GM23338 (cell line): ENCODE data around the gene NPSR1. TPM values are rescaled to one million over a fixed set of nuclear protein-coding genes. Genes with fewer than 3 reads are reported as not detected.

Experiments used
- ATAC-seq: fragments of 200-7000 bp; cut with Tn5 transposase; 3 replicates; pipeline ENCODE4 v1.9.1; 2020
- DNase-seq: peaks from one replicate; pipeline ENCODE4 v3.0.0-alpha.2; 2015; ENCODE audit warnings: low spot score
- H2AFZ ChIP-seq: fragments of 200-600 bp; sonication (generic); 2 replicates; pipeline ENCODE4 v1.8.0; 2016; ENCODE audit warnings: antibody characterized with exemption, mild to moderate bottlenecking, moderate library complexity
- H3F3A ChIP-seq: fragments of 200-600 bp; sonication (generic); replicated peaks from 2 replicates; pipeline ENCODE4 v1.8.0; 2017; ENCODE audit warnings: antibody characterized with exemption, mixed run types, low read depth
- H3K27ac ChIP-seq: fragments of 200-600 bp; sonication (generic); 2 replicates; pipeline ENCODE4 v1.6.1; 2016; ENCODE audit warnings: low read depth
- H3K27me3 ChIP-seq: fragments of 200-600 bp; sonication (generic); 2 replicates; pipeline ENCODE4 v1.8.0; 2016; ENCODE audit warnings: mild to moderate bottlenecking, mixed run types, moderate library complexity; ENCODE audit not compliant: insufficient read depth
- H3K36me3 ChIP-seq: fragments of 200-600 bp; sonication (generic); 2 replicates; pipeline ENCODE4 v1.8.0; 2016; ENCODE audit warnings: mild to moderate bottlenecking; ENCODE audit not compliant: insufficient read depth
- H3K4me1 ChIP-seq: fragments of 200-600 bp; sonication (generic); 2 replicates; pipeline ENCODE4 v1.8.0; 2016; ENCODE audit warnings: mild to moderate bottlenecking, moderate library complexity; ENCODE audit not compliant: insufficient read depth
- H3K4me2 ChIP-seq: fragments of 200-600 bp; sonication (generic); 2 replicates; pipeline ENCODE4 v1.7.1; 2017; ENCODE audit warnings: mixed run types
- H3K4me3 ChIP-seq: fragments of 200-600 bp; sonication (generic); 2 replicates; pipeline ENCODE4 v1.6.1; 2016; ENCODE audit warnings: mixed run types
- H3K79me2 ChIP-seq: fragments of 200-600 bp; sonication (generic); replicated peaks from 2 replicates; pipeline ENCODE4 v1.8.0; 2017; ENCODE audit warnings: mild to moderate bottlenecking; ENCODE audit not compliant: insufficient read depth
- H3K9me2 ChIP-seq: fragments of 200-600 bp; sonication (generic); 2 replicates; pipeline ENCODE4 v1.8.0; 2017; ENCODE audit not compliant: insufficient read depth
- H4K20me1 ChIP-seq: fragments of 200-600 bp; sonication (generic); replicated peaks from 2 replicates; pipeline ENCODE4 v1.8.0; 2017; ENCODE audit warnings: mild to moderate bottlenecking; ENCODE audit not compliant: insufficient read depth
- H3K27ac Mint-ChIP-seq: 2 replicates; pipeline ENCODE4 v1.8.0; 2020; ENCODE audit warnings: inconsistent platforms, mild to moderate bottlenecking, moderate library complexity, mixed read lengths
- H3K27me3 Mint-ChIP-seq: 3 replicates; pipeline ENCODE4 v1.8.0; 2022; ENCODE audit warnings: low read depth, mild to moderate bottlenecking, moderate library complexity, mixed read lengths, inconsistent platforms; ENCODE audit not compliant: insufficient read depth, poor library complexity
- H3K36me3 Mint-ChIP-seq: 3 replicates; pipeline ENCODE4 v1.8.0; 2021; ENCODE audit warnings: low read depth, mild to moderate bottlenecking, inconsistent platforms, moderate library complexity, mixed read lengths
- H3K4me1 Mint-ChIP-seq: 3 replicates; pipeline ENCODE4 v1.8.0; 2020; ENCODE audit warnings: mild to moderate bottlenecking, inconsistent platforms, mixed read lengths
- H3K4me3 Mint-ChIP-seq: 3 replicates; pipeline ENCODE4 v1.8.0; 2021; ENCODE audit warnings: moderate library complexity, mild to moderate bottlenecking, inconsistent platforms, mixed read lengths
- H3K9me3 Mint-ChIP-seq: 3 replicates; pipeline ENCODE4 v1.8.0; 2020; ENCODE audit warnings: moderate library complexity, mild to moderate bottlenecking, inconsistent platforms, mixed read lengths
- CREB1 ChIP-seq: fragments of 250-450 bp; sonication (Bioruptor Pico); IDR thresholded peaks from 2 replicates; pipeline ENCODE4 v1.5.0; 2020; ENCODE audit warnings: low read depth, mild to moderate bottlenecking, moderate library complexity
- CTCF ChIP-seq, 2 experiments: fragments of 200-600 bp in 1 of 2; sonication (generic) in 1 of 2; conservative IDR thresholded peaks; 2 replicates each; pipeline versions ENCODE4 v1.5.1 to v1.6.1; 2016 to 2017; ENCODE audit warnings: antibody characterized with exemption in 2 of 2, low read depth in 2 of 2, mild to moderate bottlenecking in 2 of 2, moderate library complexity in 1 of 2
- ETS1 ChIP-seq: IDR thresholded peaks from 2 replicates; pipeline ENCODE4 v1.6.1; 2016; ENCODE audit warnings: antibody characterized with exemption
- EZH2 ChIP-seq: fragments of 200-600 bp; sonication (generic); IDR thresholded peaks from one replicate; pipeline ENCODE4 v1.8.0; 2017; ENCODE audit warnings: antibody characterized with exemption, mild to moderate bottlenecking, low read depth; ENCODE audit not compliant: unreplicated experiment
- EZH2phosphoT487 ChIP-seq: fragments of 200-600 bp; sonication (generic); IDR thresholded peaks from one replicate; pipeline ENCODE4 v1.8.1; 2018; ENCODE audit warnings: antibody characterized with exemption; ENCODE audit not compliant: unreplicated experiment
- JUNB ChIP-seq: IDR thresholded peaks from one replicate; pipeline ENCODE4 v1.6.1; 2016; ENCODE audit warnings: antibody characterized with exemption; ENCODE audit not compliant: unreplicated experiment
- NANOG ChIP-seq: IDR thresholded peaks from 2 replicates; pipeline ENCODE4 v1.6.1; 2016; ENCODE audit warnings: antibody characterized with exemption, borderline replicate concordance
- POLR2AphosphoS5 ChIP-seq: IDR thresholded peaks from 2 replicates; pipeline ENCODE4 v1.6.1; 2016; ENCODE audit warnings: antibody characterized with exemption, low read depth
- REST ChIP-seq: IDR thresholded peaks from one replicate; pipeline ENCODE4 v1.6.1; 2018; ENCODE audit warnings: antibody characterized with exemption; ENCODE audit not compliant: unreplicated experiment
- STAT1 ChIP-seq: IDR thresholded peaks from one replicate; pipeline ENCODE4 v1.6.1; 2016; ENCODE audit warnings: antibody characterized with exemption; ENCODE audit not compliant: unreplicated experiment
- ZNF114 ChIP-seq: fragments of 250-450 bp; sonication (Bioruptor Pico); IDR thresholded peaks from 2 replicates; pipeline ENCODE4 v1.5.0; 2020; ENCODE audit warnings: mild to moderate bottlenecking, moderate library complexity
- polyA plus RNA-seq: library from polyadenylated mRNA; unstranded; fragments of >200 nt; fragmentation: Nextera tagmentation; extraction: Ambion mirVana; gene quantifications from 2 replicates; pipeline ENCODE4 v1.2.1, GENCODE V29; 2016
- total RNA-seq: library from RNA; depleted of rRNA; stranded (reverse); fragments of >200 nt; shearing (Covaris generic); gene quantifications from 2 replicates; pipeline ENCODE4 v1.2.3, GENCODE V29; 2014

Gene NPSR1
- total and polyA plus RNA-seq, 2 experiments from 2014 or later, result not detected

- H3K4me3 ChIP-seq, result no peak overlapping the region
- ATAC-seq (no peak), DNase-seq (no peak)
- peaks cover 5% of the 10 kb centered on the region; the same call in 2 of the 3 replicates for H3K9me3 Mint-ChIP-seq
- no peaks in the 10 kb centered on the region for H4K20me1 ChIP-seq
- H3K79me2 ChIP-seq, result no peaks in the 10 kb centered on the region
- no peaks in the 10 kb centered on the region for H3K4me1 ChIP-seq
- peaks cover 8% of the 10 kb centered on the region; the same call in 1 of the 2 replicates for H3K9me2 ChIP-seq
- H3K4me3 Mint-ChIP-seq, result no peak overlapping the region
- TF ChIP-seq EZH2 (no peak), ETS1 (no peak), STAT1 (no peak), REST (no peak), JUNB (no peak), CTCF (conservative IDR thresholded peaks at IDR 0.05; ENCODE audit: low read depth in 2 of 2) (no peak), ZNF114 (CRISPR knock-in tag) (no peak)
- no peak overlapping the region for H2AFZ ChIP-seq
- peaks cover 4% of the 10 kb centered on the region for H3K4me1 Mint-ChIP-seq
- H3K27me3 Mint-ChIP-seq, result no peaks in the 10 kb centered on the region
- H3K27ac Mint-ChIP-seq, result no peak overlapping the region
- H3K36me3 Mint-ChIP-seq, result no peaks in the 10 kb centered on the region
- H3K36me3 ChIP-seq, result no peaks in the 10 kb centered on the region
- H3K4me2 ChIP-seq, result no peak overlapping the region
- no peaks in the 10 kb centered on the region for H3F3A ChIP-seq
- no peaks in the 10 kb centered on the region for H3K27me3 ChIP-seq
- H3K27ac ChIP-seq, result no peak overlapping the region
Observed at GRCh38 chr7:34838329-34838728, 180.3 kb downstream of the NPSR1 start.

- Histone ChIP-seq H3K79me2 (no peaks in the 10 kb centered on the region), H3K4me2 (no peak overlapping the region), H3K9me2 (peaks cover 5% of the 10 kb centered on the region; the same call in 1 of the 2 replicates), H3K4me1 (no peaks in the 10 kb centered on the region), H3F3A (no peaks in the 10 kb centered on the region), H4K20me1 (no peaks in the 10 kb centered on the region), H3K4me3 (no peak overlapping the region), H3K36me3 (no peaks in the 10 kb centered on the region), H3K27me3 (no peaks in the 10 kb centered on the region), H2AFZ (peak overlapping the region; percentile 57; the same call in 1 of the 2 replicates), H3K27ac (no peak overlapping the region)
- H3K36me3 Mint-ChIP-seq, result no peaks in the 10 kb centered on the region
- H3K27me3 Mint-ChIP-seq, result no peaks in the 10 kb centered on the region
- no peak for DNase-seq
- peaks cover 4% of the 10 kb centered on the region for H3K4me1 Mint-ChIP-seq
- H3K9me3 Mint-ChIP-seq, result peaks cover 13% of the 10 kb centered on the region; the same call in 2 of the 3 replicates
- no peak for ATAC-seq
- no peak overlapping the region for H3K27ac Mint-ChIP-seq
- no peak overlapping the region for H3K4me3 Mint-ChIP-seq
- TF ChIP-seq EZH2phosphoT487 (no peak), JUNB (no peak), NANOG (no peak), REST (no peak), ETS1 (no peak), EZH2 (no peak), CREB1 (CRISPR knock-in tag) (no peak), POLR2AphosphoS5 (no peak)
Observed at GRCh38 chr7:34839645-34840044, 181.6 kb downstream of the NPSR1 start.
